Ovary (tissue), 9 donors: ENCODE data around the gene ADAMTS2. TPM values are rescaled to one million over a fixed set of nuclear protein-coding genes. Genes with fewer than 3 reads are reported as not detected.

Experiments
- DNase-seq, 5 donors: peaks; one replicate each; pipeline ENCODE4 v3.0.0-alpha.2; 2019 to 2020
- H3K27ac ChIP-seq, 2 donors: fragments of 200-600 bp; one replicate each; pipeline versions ENCODE4 v1.5.1 to v1.8.0; 2019 to 2022
- H3K27me3 ChIP-seq: fragments of 200-600 bp; one replicate; pipeline ENCODE4 v1.8.0; 2022
- H3K36me3 ChIP-seq: fragments of 200-600 bp; sonication (generic); one replicate; pipeline ENCODE4 v1.5.1; 2019
- H3K4me1 ChIP-seq: one replicate; pipeline ENCODE4 v1.8.1; 2013; ENCODE audit warnings: mild to moderate bottlenecking, moderate library complexity; ENCODE audit not compliant: insufficient read depth
- H3K4me3 ChIP-seq: fragments of 200-600 bp; sonication (generic); one replicate; pipeline ENCODE4 v1.5.1; 2017
- H3K9me3 ChIP-seq, 2 donors: fragments of 200-600 bp in 1 of 2; sonication (generic) in 1 of 2; one replicate each; pipeline versions ENCODE4 v1.5.1 to v1.8.1; 2013 to 2019; ENCODE audit warnings: mild to moderate bottlenecking in 1 of 2, moderate library complexity in 1 of 2
- CTCF ChIP-seq, 3 donors: fragments of 450-650 bp in 2 of 3; fragments of 200-600 bp in 1 of 3; IDR thresholded peaks; one replicate each; pipeline versions ENCODE4 v1.5.1 to v1.8.0; 2016 to 2022; ENCODE audit warnings: antibody characterized with exemption in 3 of 3, mild to moderate bottlenecking in 1 of 3
- EP300 ChIP-seq: sonication (generic); formaldehyde crosslinking; IDR thresholded peaks from one replicate; pipeline ENCODE4 v1.6.1; 2017; ENCODE audit warnings: antibody characterized with exemption
- POLR2A ChIP-seq: fragments of 450-650 bp; IDR thresholded peaks from one replicate; pipeline ENCODE4 v1.6.1; 2017; ENCODE audit warnings: antibody characterized with exemption, mild to moderate bottlenecking, moderate library complexity
- WGBS, 3 donors: extraction: QIAGEN DNeasy Blood & Tissue Kit in 1 of 3; methylation state at CpG; one replicate each; pipeline versions ENCODE4 v1.1.5 to v1.1.7; 2013 to 2017; 5-methylcytosine and 5-hydroxymethylcytosine counted together
- intact Hi-C, 4 donors: fragments of 100-400 bp; cut with DNase I; formaldehyde crosslinking; loops; one replicate each; pipeline versions ENCODE4 v1.11.0 to v1.15.1; 2022 to 2023
- polyA plus RNA-seq, 2 donors: library from polyadenylated mRNA; stranded (reverse); fragments of 200-250 nt in 1 of 2; fragments of 350-450 nt in 1 of 2; fragmentation: Illumina TruSeq in 1 of 2; extraction: RNeasy Lipid Tissue Mini Kit (QIAGEN cat#74804) in 1 of 2; gene quantifications; one replicate each; pipeline ENCODE4 v1.2.3, GENCODE V29; 2013 to 2014
- total RNA-seq, 7 donors: library from RNA; depleted of rRNA in 2 of 7; stranded (reverse); fragments of >200 nt in 2 of 7; fragmentation: NEBNext Ultra II Directional in 3 of 7; extraction: Animal tissue kit (Norgen Biotek cat#: 25700) in 3 of 7; gene quantifications; one replicate each; pipeline versions ENCODE4 v1.1.0 to v1.2.4, GENCODE V29; 2016 to 2023
- donor health status: DM: no; HTN: no; CAD: no; lungs with moderate emphysema.
- donor health status: DM: no; HTN: no; CAD: no.
- donor health status: Bipolar disorder and iron deficiency.
- donor health status: DM: yes; HTN: yes; CAD: no.
- donor health status: DM: no; HTN: no; CAD: no.
- donor health status: DM: yes; HTN: yes; CAD: no.

The ADAMTS2 gene
- total and polyA plus RNA-seq, 9 donors = 7.9 to 31.8 (median 11.5) TPM

- Histone ChIP-seq H3K36me3 (no peaks in the 10 kb centered on the region), H3K4me1 (peaks cover 48% of the 10 kb centered on the region), H3K27ac (peak overlapping the region; percentile 60 to 64), H3K27me3 (no peaks in the 10 kb centered on the region), H3K9me3 (no peaks in the 10 kb centered on the region), H3K4me3 (no peak overlapping the region)
- intact Hi-C loops = loop anchor here in 1 of 4 donors (5.0 kb wide), 2 partner anchors 76 to 491 kb away; no protein-coding TSS in a partner anchor
- no peak for TF ChIP-seq POLR2A
- TF ChIP-seq EP300 = no peak
- no peak for TF ChIP-seq CTCF (IDR thresholded peaks at IDR 0.05)
- peak in 3 of 5 donors; percentile 34 to 40 (median 34) for DNase-seq
- 72 to 76% (median 75%) methylated on average over 13 of the region's 13 CpGs for WGBS, 3 donors
Measured at GRCh38 chr5:179266291-179267070, 78.8 kb downstream of the ADAMTS2 start.

GRCh38 chr5:179265514-179266290, 79.6 kb downstream of the ADAMTS2 start:
- Histone ChIP-seq H3K4me1 (peaks cover 47% of the 10 kb centered on the region), H3K4me3 (no peak overlapping the region), H3K9me3 (no peaks in the 10 kb centered on the region), H3K27me3 (no peaks in the 10 kb centered on the region), H3K27ac (peak overlapping the region; percentile 60 to 64), H3K36me3 (no peaks in the 10 kb centered on the region)
- TF ChIP-seq POLR2A (no peak), EP300 (peak; percentile 63), CTCF (IDR thresholded peaks at IDR 0.05) (no peak)
- DNase-seq = peak; percentile 94 to 97 (median 96)
- WGBS, 3 donors = 6 to 20% (median 6%) methylated on average over 11 to 35 of the region's 35 CpGs
- intact Hi-C loops = loop anchor here in 1 of 4 donors (5.0 kb wide), 2 partner anchors 77 to 492 kb away; no protein-coding TSS in a partner anchor

GRCh38 chr5:179264783-179265513, 80.3 kb downstream of the ADAMTS2 start:
- WGBS, 3 donors = 15 to 24% (median 22%) methylated on average over 16 to 24 of the region's 24 CpGs
- Histone ChIP-seq H3K27ac (peak overlapping the region in 1 of 2 donors; percentile 64), H3K4me1 (peaks cover 40% of the 10 kb centered on the region), H3K27me3 (no peaks in the 10 kb centered on the region), H3K9me3 (no peaks in the 10 kb centered on the region), H3K4me3 (no peak overlapping the region), H3K36me3 (no peaks in the 10 kb centered on the region)
- DNase-seq = peak in 2 of 5 donors; percentile 35 to 37
- TF ChIP-seq POLR2A = no peak
- intact Hi-C loops = loop anchor here in 1 of 4 donors (5.0 kb wide), 2 partner anchors 77 to 492 kb away; no protein-coding TSS in a partner anchor

GRCh38 chr5:179264053-179264782, 81.0 kb downstream of the ADAMTS2 start:
- intact Hi-C loops = no loop called here
- H3K9me3 ChIP-seq = no peaks in the 10 kb centered on the region
- no peak overlapping the region for H3K27ac ChIP-seq
- H3K4me1 ChIP-seq = peaks cover 39% of the 10 kb centered on the region
- peak in 3 of 5 donors; percentile 16 to 42 (median 22) for DNase-seq
- H3K36me3 ChIP-seq = no peaks in the 10 kb centered on the region
- no peak for TF ChIP-seq CTCF (IDR thresholded peaks at IDR 0.05)
- TF ChIP-seq EP300 = no peak
- no peak for TF ChIP-seq POLR2A
- WGBS, 3 donors = 88 to 90% (median 88%) methylated on average over 13 of the region's 13 CpGs
- H3K4me3 ChIP-seq = no peak overlapping the region
- no peaks in the 10 kb centered on the region for H3K27me3 ChIP-seq
